Astrocyte (in vitro differentiated cells and primary cell): ENCODE measurements around the gene CACNA1A. TPM values are rescaled to one million over a fixed set of nuclear protein-coding genes. Genes with fewer than 3 reads are reported as not detected.
A peak's percentile ranks its signal among the peaks of the same experiment; 100 is the strongest.

Experiments
- DNase-seq: peaks from one replicate; pipeline ENCODE4 v3.0.0-alpha.2; 2010; ENCODE audit warnings: low read depth
- FAIRE-seq: peaks from 2 replicates; lab custom pipeline; 2011; peaks lifted over from hg19 to GRCh38; lab: Jason Lieb, UNC
- H2AFZ ChIP-seq: 2 replicates; pipeline ENCODE4 v1.6.0; 2012; ENCODE audit warnings: low read depth, low read length, inconsistent platforms
- H3K27ac ChIP-seq: 2 replicates; pipeline ENCODE4 v1.5.1; 2011; ENCODE audit warnings: low read depth, low read length, inconsistent platforms
- H3K27me3 ChIP-seq: 2 replicates; pipeline ENCODE4 v1.6.0; 2011; ENCODE audit warnings: low read length, inconsistent platforms; ENCODE audit not compliant: insufficient read depth
- H3K36me3 ChIP-seq: 2 replicates; pipeline ENCODE4 v1.5.1; 2011; ENCODE audit warnings: low read length, inconsistent platforms; ENCODE audit not compliant: insufficient read depth
- H3K4me1 ChIP-seq: 2 replicates; pipeline ENCODE4 v1.5.1; 2011; ENCODE audit warnings: low read length, inconsistent platforms; ENCODE audit not compliant: insufficient read depth
- H3K4me2 ChIP-seq: 2 replicates; pipeline ENCODE4 v1.6.0; 2012; ENCODE audit warnings: low read length, inconsistent platforms
- H3K4me3 ChIP-seq: 2 replicates; pipeline ENCODE4 v1.5.1; 2011; ENCODE audit warnings: low read depth, mild to moderate bottlenecking, low read length, inconsistent platforms; ENCODE audit not compliant: insufficient read depth
- H3K79me2 ChIP-seq: 2 replicates; pipeline ENCODE4 v1.6.0; 2012; ENCODE audit warnings: mild to moderate bottlenecking, low read length, inconsistent platforms; ENCODE audit not compliant: insufficient read depth
- H3K9ac ChIP-seq: 2 replicates; pipeline ENCODE4 v1.6.0; 2012; ENCODE audit warnings: mild to moderate bottlenecking, low read length, inconsistent platforms
- H3K9me3 ChIP-seq: 2 replicates; pipeline ENCODE4 v1.5.1; 2012; ENCODE audit warnings: low read depth, mild to moderate bottlenecking, low read length, inconsistent platforms; ENCODE audit not compliant: insufficient read depth
- H4K20me1 ChIP-seq: 2 replicates; pipeline ENCODE4 v1.6.0; 2012; ENCODE audit warnings: low read length, inconsistent platforms; ENCODE audit not compliant: insufficient read depth
- H3K27ac Mint-ChIP-seq: one replicate; pipeline ENCODE4 v1.8.0; 2021; ENCODE audit warnings: mild to moderate bottlenecking, mixed read lengths; ENCODE audit not compliant: unreplicated experiment
- H3K27me3 Mint-ChIP-seq: one replicate; pipeline ENCODE4 v1.8.0; 2021; ENCODE audit warnings: low read depth, mixed read lengths; ENCODE audit not compliant: unreplicated experiment
- H3K36me3 Mint-ChIP-seq: one replicate; pipeline ENCODE4 v1.8.0; 2021; ENCODE audit warnings: low read depth, mixed read lengths; ENCODE audit not compliant: unreplicated experiment
- H3K4me1 Mint-ChIP-seq: one replicate; pipeline ENCODE4 v1.8.0; 2021; ENCODE audit warnings: low read depth, mixed read lengths; ENCODE audit not compliant: unreplicated experiment
- H3K4me3 Mint-ChIP-seq: one replicate; pipeline ENCODE4 v1.8.0; 2021; ENCODE audit warnings: mild to moderate bottlenecking, moderate library complexity, mixed read lengths; ENCODE audit not compliant: unreplicated experiment
- H3K9me3 Mint-ChIP-seq: one replicate; pipeline ENCODE4 v1.8.0; 2021; ENCODE audit warnings: mild to moderate bottlenecking, mixed read lengths; ENCODE audit not compliant: unreplicated experiment
- EZH2 ChIP-seq: IDR thresholded peaks from 2 replicates; pipeline ENCODE4 v1.6.1; 2012; ENCODE audit warnings: mild to moderate bottlenecking, low read length, inconsistent platforms; ENCODE audit not compliant: insufficient read depth
- total RNA-seq: library from RNA; stranded (reverse); gene quantifications from 2 replicates; pipeline ENCODE4 v1.2.1, GENCODE V29; 2021
- TF ChIP-seq, protein P1 (sequence below): IDR thresholded peaks from 2 replicates; pipeline ENCODE4 v1.5.1; 2011; ENCODE audit warnings: low read depth, mild to moderate bottlenecking, inconsistent platforms, low read length, moderate library complexity; ENCODE audit not compliant: insufficient read depth

Gene CACNA1A
- total RNA-seq, 1 donor from 2014 or later, result 9.4 TPM

GRCh38 chr19:13436352-13436751 lies 69.9 kb downstream of the CACNA1A start:
- H3K27me3 Mint-ChIP-seq, result peaks cover 21% of the 10 kb centered on the region
- no peaks in the 10 kb centered on the region for H3K79me2 ChIP-seq
- no peaks in the 10 kb centered on the region for H4K20me1 ChIP-seq
- no peak for TF ChIP-seq EZH2
- TF ChIP-seq, protein P1, sequence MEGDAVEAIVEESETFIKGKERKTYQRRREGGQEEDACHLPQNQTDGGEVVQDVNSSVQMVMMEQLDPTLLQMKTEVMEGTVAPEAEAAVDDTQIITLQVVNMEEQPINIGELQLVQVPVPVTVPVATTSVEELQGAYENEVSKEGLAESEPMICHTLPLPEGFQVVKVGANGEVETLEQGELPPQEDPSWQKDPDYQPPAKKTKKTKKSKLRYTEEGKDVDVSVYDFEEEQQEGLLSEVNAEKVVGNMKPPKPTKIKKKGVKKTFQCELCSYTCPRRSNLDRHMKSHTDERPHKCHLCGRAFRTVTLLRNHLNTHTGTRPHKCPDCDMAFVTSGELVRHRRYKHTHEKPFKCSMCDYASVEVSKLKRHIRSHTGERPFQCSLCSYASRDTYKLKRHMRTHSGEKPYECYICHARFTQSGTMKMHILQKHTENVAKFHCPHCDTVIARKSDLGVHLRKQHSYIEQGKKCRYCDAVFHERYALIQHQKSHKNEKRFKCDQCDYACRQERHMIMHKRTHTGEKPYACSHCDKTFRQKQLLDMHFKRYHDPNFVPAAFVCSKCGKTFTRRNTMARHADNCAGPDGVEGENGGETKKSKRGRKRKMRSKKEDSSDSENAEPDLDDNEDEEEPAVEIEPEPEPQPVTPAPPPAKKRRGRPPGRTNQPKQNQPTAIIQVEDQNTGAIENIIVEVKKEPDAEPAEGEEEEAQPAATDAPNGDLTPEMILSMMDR, result no peak
- no peaks in the 10 kb centered on the region for H3K27me3 ChIP-seq
- no peaks in the 10 kb centered on the region for H3K4me1 ChIP-seq
- H3K4me3 ChIP-seq, result no peak overlapping the region
- H3K27ac ChIP-seq, result no peak overlapping the region
- no peak for DNase-seq
- no peak overlapping the region for H3K4me2 ChIP-seq
- no peak overlapping the region for H2AFZ ChIP-seq
- H3K4me3 Mint-ChIP-seq, result no peak overlapping the region
- no peaks in the 10 kb centered on the region for H3K36me3 Mint-ChIP-seq
- H3K4me1 Mint-ChIP-seq, result no peaks in the 10 kb centered on the region
- no peaks in the 10 kb centered on the region for H3K36me3 ChIP-seq
- H3K9me3 ChIP-seq, result no peaks in the 10 kb centered on the region
- no peak overlapping the region for H3K9ac ChIP-seq
- FAIRE-seq, result no peak
- H3K9me3 Mint-ChIP-seq, result peaks cover 3% of the 10 kb centered on the region
- no peak overlapping the region for H3K27ac Mint-ChIP-seq

DNA sequence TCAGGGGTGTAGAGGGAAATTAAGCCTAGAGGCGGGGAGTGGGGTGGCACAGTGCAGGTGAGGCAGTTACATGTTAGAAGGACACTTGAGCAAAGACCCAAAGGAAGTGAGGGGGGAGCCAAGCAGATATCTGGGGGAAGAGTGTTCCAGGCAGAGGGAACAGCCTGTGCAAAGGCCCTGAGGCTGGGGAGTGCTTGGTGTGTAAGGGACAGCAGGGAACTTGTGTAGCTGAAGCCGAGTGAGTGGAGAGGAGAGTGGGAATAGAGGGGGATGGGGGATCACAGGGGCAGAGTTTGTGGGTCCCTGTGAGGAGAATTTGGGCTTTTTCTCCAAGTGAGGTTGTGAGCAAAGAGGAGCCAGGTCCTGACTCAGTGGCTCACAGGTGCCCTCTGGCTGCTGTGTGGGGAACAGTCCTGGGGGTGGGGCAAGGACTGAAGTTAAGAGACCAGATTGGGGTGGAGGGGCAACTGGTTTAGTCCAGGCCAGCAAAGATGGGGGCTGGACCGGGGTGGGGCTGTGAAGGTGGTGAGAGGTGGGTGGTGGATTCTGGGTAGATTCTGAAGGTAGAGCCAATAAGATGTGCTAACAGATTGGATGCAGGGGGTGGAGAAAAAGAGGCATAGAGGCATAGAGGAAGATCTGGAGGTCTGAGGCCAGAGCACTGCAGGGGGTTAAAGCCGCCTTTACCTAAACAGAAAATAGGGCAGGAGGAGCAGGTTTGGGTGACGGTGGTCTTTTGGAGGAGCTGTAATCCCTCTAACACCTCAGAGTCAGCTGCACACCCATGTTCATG lies 75.3 kb downstream of the CACNA1A start:
- Histone ChIP-seq H3K79me2 (no peaks in the 10 kb centered on the region), H2AFZ (no peak overlapping the region), H3K27ac (no peak overlapping the region), H3K4me3 (no peak overlapping the region), H4K20me1 (no peaks in the 10 kb centered on the region), H3K4me1 (no peaks in the 10 kb centered on the region), H3K36me3 (no peaks in the 10 kb centered on the region), H3K27me3 (no peaks in the 10 kb centered on the region), H3K9ac (no peak overlapping the region), H3K9me3 (no peaks in the 10 kb centered on the region), H3K4me2 (no peak overlapping the region)
- Mint-ChIP-seq H3K4me3 (no peak overlapping the region), H3K27me3 (peaks cover 11% of the 10 kb centered on the region), H3K27ac (no peak overlapping the region), H3K4me1 (no peaks in the 10 kb centered on the region), H3K36me3 (no peaks in the 10 kb centered on the region), H3K9me3 (no peaks in the 10 kb centered on the region)
- FAIRE-seq, result no peak
- no peak for TF ChIP-seq EZH2
- TF ChIP-seq, protein P1, result peak; percentile 54
- DNase-seq, result peak; percentile 7

DNA sequence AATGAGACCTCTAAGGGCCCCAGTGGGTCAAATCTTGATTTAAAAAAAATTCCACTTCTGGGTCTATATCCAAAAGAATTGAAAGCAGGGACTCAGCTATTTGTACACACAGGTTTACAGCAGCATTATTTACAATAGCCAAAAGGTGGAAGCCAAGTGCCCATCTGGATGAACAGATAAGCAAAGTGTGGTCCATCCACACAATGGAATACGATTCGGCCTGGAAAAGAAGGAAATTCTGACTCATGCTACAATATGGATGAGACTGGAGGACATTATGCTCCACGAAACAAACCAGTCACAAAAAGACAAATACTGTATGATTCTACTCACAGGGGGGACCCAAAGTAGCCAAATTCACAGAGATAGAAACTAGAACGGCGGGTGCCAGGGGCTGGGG lies 76.7 kb downstream of the CACNA1A start:
- H3K36me3 ChIP-seq, result no peaks in the 10 kb centered on the region
- DNase-seq (no peak), FAIRE-seq (no peak)
- Mint-ChIP-seq H3K27ac (no peak overlapping the region), H3K36me3 (no peaks in the 10 kb centered on the region), H3K27me3 (peaks cover 5% of the 10 kb centered on the region), H3K4me1 (no peaks in the 10 kb centered on the region), H3K9me3 (no peaks in the 10 kb centered on the region), H3K4me3 (no peak overlapping the region)
- H2AFZ ChIP-seq, result no peak overlapping the region
- no peaks in the 10 kb centered on the region for H3K4me1 ChIP-seq
- H4K20me1 ChIP-seq, result no peaks in the 10 kb centered on the region
- H3K79me2 ChIP-seq, result no peaks in the 10 kb centered on the region
- H3K4me3 ChIP-seq, result no peak overlapping the region
- no peaks in the 10 kb centered on the region for H3K27me3 ChIP-seq
- no peak overlapping the region for H3K27ac ChIP-seq
- no peak overlapping the region for H3K9ac ChIP-seq
- H3K4me2 ChIP-seq, result no peak overlapping the region
- TF ChIP-seq, protein P1, result no peak
- H3K9me3 ChIP-seq, result no peaks in the 10 kb centered on the region
